Measurements from ENCODE around the gene TMEM88.
"Not testable (repeated sequence)": the region's sequence is repeated elsewhere in the genome, so short reads cannot be mapped to it uniquely, and the experiment has no call there.

The TMEM88 gene

GRCh38 chr17:7857713-7858521, 3.1 kb downstream of the TMEM88 start, which contains the start of gene CYB5D1:
Gene CYB5D1 (plus strand): TSS chr17:7858003. CDS start chr17:7858135, 132 bp downstream.
- no peak for DNase-seq

- DNase-seq: no peak
Observed at GRCh38 chr17:7858522-7858810, 3.6 kb downstream of the TMEM88 start.

- no peak for DNase-seq
Observed at GRCh38 chr17:7859028-7859427, 4.2 kb downstream of the TMEM88 start.

- no peak for DNase-seq
Observed at GRCh38 chr17:7862692-7863437, 8.0 kb downstream of the TMEM88 start.

GRCh38 chr17:7864384-7864783, 9.5 kb downstream of the TMEM88 start:
- DNase-seq: not testable (repeated sequence)

- no peak for DNase-seq
Observed at GRCh38 chr17:7864995-7865650, 10.3 kb downstream of the TMEM88 start.

- DNase-seq: peak; percentile 9
Observed at GRCh38 chr17:7867881-7868329, 13.0 kb downstream of the TMEM88 start.

- DNase-seq: no peak
Observed at GRCh38 chr17:7873051-7873450, 18.2 kb downstream of the TMEM88 start.

GRCh38 chr17:7875804-7876370, 21.0 kb downstream of the TMEM88 start:
- DNase-seq: no peak

GRCh38 chr17:7878234-7878633, 23.4 kb downstream of the TMEM88 start:
- DNase-seq: no peak

GRCh38 chr17:7880076-7880868, 25.4 kb downstream of the TMEM88 start:
- no peak for DNase-seq

GRCh38 chr17:7881276-7882054, 26.6 kb downstream of the TMEM88 start:
- no peak for DNase-seq

- no peak for DNase-seq
Observed at GRCh38 chr17:7882068-7882467, 27.2 kb downstream of the TMEM88 start.

- DNase-seq: no peak
Observed at GRCh38 chr17:7882629-7883028, 27.8 kb downstream of the TMEM88 start.

- no peak for DNase-seq
Observed at GRCh38 chr17:7883781-7884386, 29.0 kb downstream of the TMEM88 start.

- no peak for DNase-seq
Observed at GRCh38 chr17:7884581-7885366, 29.9 kb downstream of the TMEM88 start.

GRCh38 chr17:7885367-7886226, 30.7 kb downstream of the TMEM88 start:
- DNase-seq: no peak

- DNase-seq: peak; percentile 22
Observed at GRCh38 chr17:7886227-7887037, 31.6 kb downstream of the TMEM88 start.
